Colonic mucosa (tissue), 4 donors: Measurements from ENCODE around the gene STIMATE. TPM values are rescaled to one million over a fixed set of nuclear protein-coding genes. Genes with fewer than 3 reads are reported as not detected.

Experiments used
- DNase-seq: peaks from one replicate; pipeline ENCODE4 v3.0.0-alpha.2; 2020
- H3K27ac ChIP-seq: fragments of 200-600 bp; one replicate; pipeline ENCODE4 v1.8.0; 2021
- H3K27me3 ChIP-seq: fragments of 200-600 bp; one replicate; pipeline ENCODE4 v1.8.0; 2021
- H3K36me3 ChIP-seq: fragments of 200-600 bp; one replicate; pipeline ENCODE4 v1.8.0; 2021
- H3K4me1 ChIP-seq: fragments of 200-600 bp; one replicate; pipeline ENCODE4 v1.8.0; 2021; ENCODE audit warnings: mild to moderate bottlenecking
- H3K4me3 ChIP-seq: fragments of 200-600 bp; one replicate; pipeline ENCODE4 v1.8.0; 2021
- H3K9ac ChIP-seq, 2 donors: one replicate each; pipeline ENCODE4 v1.7.0; 2013; ENCODE audit warnings: control low read depth in 2 of 2, low read depth in 2 of 2, low read length in 2 of 2
- H3K9me3 ChIP-seq: fragments of 200-600 bp; one replicate; pipeline ENCODE4 v1.8.0; 2021
- CTCF ChIP-seq: fragments of 200-600 bp; IDR thresholded peaks from one replicate; pipeline ENCODE4 v1.8.0; 2022; ENCODE audit warnings: antibody characterized with exemption, mild to moderate bottlenecking
- intact Hi-C: fragments of 100-400 bp; cut with DNase I; formaldehyde crosslinking; loops from one replicate; pipeline ENCODE4 v1.14.1; 2022
- total RNA-seq, 2 donors: library from RNA; stranded (reverse); fragmentation: NEBNext Ultra II Directional in 1 of 2; extraction: Animal tissue kit (Norgen Biotek cat#: 25700) in 1 of 2; gene quantifications; one replicate each; pipeline ENCODE4 v1.2.1, GENCODE V29; 2021
- donor health status: healthy.
- donor health status: DM: no; HTN: no; CAD: no.
- donor health status: DM: no; HTN: no; CAD: no.

The STIMATE gene
- total RNA-seq, 2 donors from 2014 or later, result 7.4 to 15.3 TPM

GRCh38 chr3:52816654-52817053 lies 80.7 kb downstream of the STIMATE start:
- no peak for DNase-seq

GRCh38 chr3:52816199-52816598 lies 81.1 kb downstream of the STIMATE start:
- DNase-seq, result no peak
- no peak overlapping the region for H3K9ac ChIP-seq
- no peaks in the 10 kb centered on the region for H3K4me1 ChIP-seq
- no peaks in the 10 kb centered on the region for H3K9me3 ChIP-seq
- no peak overlapping the region for H3K27ac ChIP-seq
- H3K4me3 ChIP-seq, result no peak overlapping the region
- H3K27me3 ChIP-seq, result no peaks in the 10 kb centered on the region
- TF ChIP-seq CTCF, result no peak
- intact Hi-C loops, result no loop called here
- no peaks in the 10 kb centered on the region for H3K36me3 ChIP-seq

More at GRCh38 chr3:52816654-52817053, 80.7 kb downstream of the STIMATE start:
- H3K27me3 ChIP-seq, result no peaks in the 10 kb centered on the region
- no peaks in the 10 kb centered on the region for H3K9me3 ChIP-seq
- H3K27ac ChIP-seq, result no peak overlapping the region
- no peaks in the 10 kb centered on the region for H3K4me1 ChIP-seq
- no peak for TF ChIP-seq CTCF
- no peak overlapping the region for H3K4me3 ChIP-seq
- no peak overlapping the region for H3K9ac ChIP-seq
- intact Hi-C loops, result no loop called here
- no peaks in the 10 kb centered on the region for H3K36me3 ChIP-seq

DNA sequence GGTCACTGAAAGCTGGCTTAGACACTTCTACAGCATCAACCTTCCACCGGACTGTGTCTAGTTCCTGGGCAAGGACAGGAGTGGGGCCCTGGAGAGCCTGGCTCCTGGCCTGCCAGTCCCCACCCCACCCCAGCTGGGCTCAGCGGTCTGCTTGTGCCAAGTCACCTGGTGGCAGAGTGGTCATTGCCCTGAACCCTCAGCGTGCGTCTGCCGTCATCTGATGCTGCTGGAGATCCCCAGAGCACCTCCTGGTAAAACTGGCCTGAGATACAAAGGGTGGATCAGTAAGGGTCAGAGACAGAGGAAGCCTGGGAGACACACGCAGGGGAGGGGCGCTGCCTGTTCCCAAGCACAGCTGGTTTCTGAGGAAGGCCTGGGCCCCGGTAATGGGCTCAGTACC lies 83.5 kb downstream of the STIMATE start:
- TF ChIP-seq CTCF, result no peak
- no peak for DNase-seq
- H3K36me3 ChIP-seq, result no peaks in the 10 kb centered on the region
- H3K9ac ChIP-seq, result no peak overlapping the region
- H3K27me3 ChIP-seq, result no peaks in the 10 kb centered on the region
- no peak overlapping the region for H3K4me3 ChIP-seq
- intact Hi-C loops, result no loop called here
- H3K9me3 ChIP-seq, result no peaks in the 10 kb centered on the region
- H3K4me1 ChIP-seq, result no peaks in the 10 kb centered on the region
- no peak overlapping the region for H3K27ac ChIP-seq

DNA sequence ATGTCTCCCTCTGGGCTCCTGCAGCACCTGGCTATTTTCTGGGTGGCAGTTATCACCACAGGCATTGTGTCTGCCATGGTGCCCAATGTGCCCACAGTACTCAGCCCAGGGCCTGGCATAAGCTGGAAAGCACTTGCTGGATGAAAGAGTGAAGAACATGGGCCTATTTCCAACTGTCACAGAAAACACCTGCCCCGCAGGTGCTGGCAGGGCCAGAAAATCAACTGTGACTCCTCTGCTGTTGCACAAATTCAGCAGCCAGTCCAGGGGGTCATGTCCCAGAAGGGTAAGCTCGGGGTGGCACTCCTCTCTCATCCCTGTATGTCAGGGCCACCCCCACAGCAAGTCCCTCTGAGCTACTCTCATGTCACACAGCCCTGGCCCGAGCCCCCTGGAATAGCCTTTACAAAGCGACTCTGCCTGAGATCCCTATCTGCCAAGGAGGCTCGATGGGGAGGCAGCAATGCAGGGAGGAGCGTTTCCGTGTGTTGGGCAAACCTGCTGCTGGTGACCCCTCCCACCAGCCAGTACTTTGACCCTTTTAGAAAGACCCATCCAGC lies 85.8 kb downstream of the STIMATE start:
- Histone ChIP-seq H3K4me1 (no peaks in the 10 kb centered on the region), H3K36me3 (no peaks in the 10 kb centered on the region), H3K27me3 (no peaks in the 10 kb centered on the region), H3K9ac (no peak overlapping the region), H3K9me3 (no peaks in the 10 kb centered on the region), H3K27ac (no peak overlapping the region), H3K4me3 (no peak overlapping the region)
- intact Hi-C loops, result no loop called here
- TF ChIP-seq CTCF, result no peak
- no peak for DNase-seq

GRCh38 chr3:52810923-52811322 lies 86.4 kb downstream of the STIMATE start:
- H3K9ac ChIP-seq, result no peak overlapping the region
- no peak for TF ChIP-seq CTCF
- no peak overlapping the region for H3K4me3 ChIP-seq
- no peaks in the 10 kb centered on the region for H3K4me1 ChIP-seq
- no peak overlapping the region for H3K27ac ChIP-seq
- no peak for DNase-seq
- H3K36me3 ChIP-seq, result no peaks in the 10 kb centered on the region
- no peaks in the 10 kb centered on the region for H3K27me3 ChIP-seq
- intact Hi-C loops, result no loop called here
- no peaks in the 10 kb centered on the region for H3K9me3 ChIP-seq
